Adrenal gland (tissue), 5 donors: ENCODE results near the gene UBR1.
"Not testable (repeated sequence)": the region's sequence is repeated elsewhere in the genome, so short reads cannot be mapped to it uniquely, and the experiment has no call there.

Experiments
- CTCF ChIP-seq, 6 experiments: fragments of 450-650 bp in 4 of 6; fragments of 200-600 bp in 2 of 6; sonication (generic) in 1 of 6; IDR thresholded peaks; 1 replicate in 5 of 6; 2 replicates in 1 of 6; pipeline versions ENCODE4 v1.5.1 to v1.8.0; 2016 to 2021; ENCODE audit warnings: antibody characterized with exemption in 6 of 6, mild to moderate bottlenecking in 2 of 6, moderate library complexity in 1 of 6
- POLR2A ChIP-seq, 2 donors: fragments of 450-650 bp; IDR thresholded peaks; one replicate each; pipeline ENCODE4 v1.6.1; 2017; ENCODE audit warnings: antibody characterized with exemption in 2 of 2, mild to moderate bottlenecking in 2 of 2, moderate library complexity in 1 of 2
- donor health status: DM: no; HTN: no; CAD: no.

- TF ChIP-seq CTCF, POLR2A (IDR thresholded peaks at IDR 0.05): not testable (repeated sequence)
These were observed 126.7 kb downstream of the UBR1 start for GRCh38 chr15:42979113-42979512.
